SU-DHL-6 (cell line): Measurements from ENCODE around the gene NUP85.

Experiments used
- CTCF ChIP-seq: fragments of 200-600 bp; sonication (generic); IDR thresholded peaks from one replicate; pipeline ENCODE4 v1.5.1; 2017; ENCODE audit warnings: antibody characterized with exemption, mild to moderate bottlenecking, low read length, moderate library complexity; ENCODE audit not compliant: insufficient read depth, poor library complexity, severe bottlenecking
- EZH2phosphoT487 ChIP-seq: fragments of 200-600 bp; sonication (generic), shearing (Covaris generic); conservative IDR thresholded peaks from 2 replicates; pipeline ENCODE4 v1.6.1; 2018; ENCODE audit warnings: mild to moderate bottlenecking, antibody characterized with exemption, low read length, moderate library complexity, mixed read lengths

DNA sequence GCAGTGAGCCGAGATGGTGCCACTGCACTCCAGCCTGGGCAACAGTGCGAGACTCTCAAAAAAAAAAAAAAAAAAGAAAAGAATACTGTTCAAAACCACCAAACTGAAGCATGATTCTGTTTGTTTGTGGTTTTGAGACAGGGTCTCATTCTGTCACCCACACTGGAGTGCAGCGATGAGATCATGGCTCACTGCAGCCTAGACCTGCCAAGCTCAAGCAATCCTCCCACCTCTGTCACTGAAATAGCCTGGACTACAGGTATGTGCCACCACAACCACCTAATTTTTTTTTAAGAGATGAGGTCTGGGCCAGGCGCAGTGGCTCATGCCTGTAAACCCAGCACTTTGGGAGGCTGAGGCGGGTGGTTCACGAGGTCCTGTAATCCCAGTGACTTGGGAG lies 27.0 kb upstream of the NUP85 start:
- TF ChIP-seq CTCF (no peak), EZH2phosphoT487 (no peak)
